Ishikawa (cell line): ENCODE measurements around the gene RFTN1.

Experiments used
- CEBPB ChIP-seq: IDR thresholded peaks from 2 replicates; pipeline ENCODE4 v1.6.1; 2012
- CREB1 ChIP-seq: IDR thresholded peaks from 2 replicates; pipeline ENCODE4 v1.6.1; 2012; ENCODE audit warnings: low read depth
- EGR1 ChIP-seq: IDR thresholded peaks from 2 replicates; pipeline ENCODE4 v1.6.1; 2012
- EP300 ChIP-seq: IDR thresholded peaks from 2 replicates; pipeline ENCODE4 v1.6.1; 2012; ENCODE audit warnings: borderline replicate concordance
- FOXM1 ChIP-seq: IDR thresholded peaks from 2 replicates; pipeline ENCODE4 v1.6.1; 2012; ENCODE audit warnings: low read depth, borderline replicate concordance
- NFIC ChIP-seq: IDR thresholded peaks from 2 replicates; pipeline ENCODE4 v1.6.1; 2012
- RAD21 ChIP-seq: IDR thresholded peaks from 2 replicates; pipeline ENCODE4 v1.6.1; 2012; ENCODE audit warnings: low read depth
- TAF1 ChIP-seq: IDR thresholded peaks from 2 replicates; pipeline ENCODE4 v1.6.1; 2012; ENCODE audit warnings: low read depth, mild to moderate bottlenecking
- TCF12 ChIP-seq: IDR thresholded peaks from 2 replicates; pipeline ENCODE4 v1.6.1; 2012; ENCODE audit warnings: low read depth
- TEAD4 ChIP-seq: IDR thresholded peaks from 2 replicates; pipeline ENCODE4 v1.6.1; 2012
- YY1 ChIP-seq: IDR thresholded peaks from 2 replicates; pipeline ENCODE4 v1.6.1; 2012; ENCODE audit warnings: low read depth
- ZBTB7A ChIP-seq: IDR thresholded peaks from 2 replicates; pipeline ENCODE4 v1.6.1; 2012; ENCODE audit warnings: low read depth
- TF ChIP-seq, protein P1 (sequence below): IDR thresholded peaks from 2 replicates; pipeline ENCODE4 v1.6.1; 2012
- TF ChIP-seq, protein P2 (sequence below): IDR thresholded peaks from 2 replicates; pipeline ENCODE4 v1.6.1; 2012; ENCODE audit warnings: low read depth, mild to moderate bottlenecking
- TF ChIP-seq, protein P3 (sequence below): IDR thresholded peaks from 2 replicates; pipeline ENCODE4 v1.6.1; 2012

The RFTN1 gene

DNA sequence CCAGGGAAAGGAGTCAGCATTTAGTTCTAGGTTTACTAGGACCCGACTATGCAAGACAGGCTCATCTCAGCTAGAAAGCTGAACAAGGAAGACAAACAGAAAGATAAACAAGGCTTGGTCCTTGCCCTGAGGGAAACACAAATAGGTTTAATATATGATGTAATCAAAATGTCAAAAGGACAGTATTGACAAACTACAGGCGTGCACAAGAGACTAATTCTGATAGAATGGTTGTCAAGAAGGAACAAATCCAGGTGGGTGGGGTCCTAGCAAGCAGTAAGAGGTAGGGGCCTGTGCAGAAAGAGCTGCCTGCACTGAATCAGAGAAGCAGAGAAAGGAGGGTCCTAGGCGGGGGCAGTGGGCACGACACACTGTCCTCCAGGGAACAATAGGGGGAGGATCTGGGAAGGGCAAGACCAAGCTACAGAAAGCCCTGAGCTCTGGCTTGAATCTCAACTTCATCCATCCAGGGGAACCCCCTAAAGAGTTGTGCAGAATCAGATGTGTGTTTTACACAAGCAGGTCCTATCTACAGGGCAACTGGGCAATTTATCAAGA lies 23.4 kb downstream of the RFTN1 start:
- TF ChIP-seq, protein P1, sequence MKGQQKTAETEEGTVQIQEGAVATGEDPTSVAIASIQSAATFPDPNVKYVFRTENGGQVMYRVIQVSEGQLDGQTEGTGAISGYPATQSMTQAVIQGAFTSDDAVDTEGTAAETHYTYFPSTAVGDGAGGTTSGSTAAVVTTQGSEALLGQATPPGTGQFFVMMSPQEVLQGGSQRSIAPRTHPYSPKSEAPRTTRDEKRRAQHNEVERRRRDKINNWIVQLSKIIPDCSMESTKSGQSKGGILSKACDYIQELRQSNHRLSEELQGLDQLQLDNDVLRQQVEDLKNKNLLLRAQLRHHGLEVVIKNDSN = no peak
- TF ChIP-seq NFIC (no peak), EGR1 (no peak), TAF1 (no peak), CREB1 (no peak)

DNA sequence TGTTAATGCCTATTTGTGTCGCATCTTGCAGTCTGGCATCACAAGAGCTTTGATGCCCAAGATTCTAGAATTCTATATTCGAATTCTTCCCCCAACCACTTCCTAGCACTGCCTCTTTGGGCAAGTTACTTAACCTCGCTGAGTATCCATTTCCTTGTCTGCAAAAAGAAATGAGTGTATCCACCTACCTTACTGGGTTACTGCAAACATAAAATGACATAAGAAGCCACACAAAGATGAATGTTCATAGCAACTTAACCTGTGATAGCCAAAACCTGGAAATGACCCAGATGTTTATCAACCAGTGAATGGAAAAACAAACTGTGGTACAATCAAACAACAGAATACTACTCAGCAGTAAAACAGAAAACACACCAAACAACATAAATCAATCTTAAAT lies 24.9 kb downstream of the RFTN1 start:
- TF ChIP-seq EP300 (no peak), YY1 (no peak), CREB1 (no peak), TAF1 (no peak), NFIC (no peak), ZBTB7A (no peak), TCF12 (no peak), CEBPB (no peak), TEAD4 (no peak), RAD21 (no peak)
- TF ChIP-seq, protein P1 = no peak
- TF ChIP-seq, protein P2, sequence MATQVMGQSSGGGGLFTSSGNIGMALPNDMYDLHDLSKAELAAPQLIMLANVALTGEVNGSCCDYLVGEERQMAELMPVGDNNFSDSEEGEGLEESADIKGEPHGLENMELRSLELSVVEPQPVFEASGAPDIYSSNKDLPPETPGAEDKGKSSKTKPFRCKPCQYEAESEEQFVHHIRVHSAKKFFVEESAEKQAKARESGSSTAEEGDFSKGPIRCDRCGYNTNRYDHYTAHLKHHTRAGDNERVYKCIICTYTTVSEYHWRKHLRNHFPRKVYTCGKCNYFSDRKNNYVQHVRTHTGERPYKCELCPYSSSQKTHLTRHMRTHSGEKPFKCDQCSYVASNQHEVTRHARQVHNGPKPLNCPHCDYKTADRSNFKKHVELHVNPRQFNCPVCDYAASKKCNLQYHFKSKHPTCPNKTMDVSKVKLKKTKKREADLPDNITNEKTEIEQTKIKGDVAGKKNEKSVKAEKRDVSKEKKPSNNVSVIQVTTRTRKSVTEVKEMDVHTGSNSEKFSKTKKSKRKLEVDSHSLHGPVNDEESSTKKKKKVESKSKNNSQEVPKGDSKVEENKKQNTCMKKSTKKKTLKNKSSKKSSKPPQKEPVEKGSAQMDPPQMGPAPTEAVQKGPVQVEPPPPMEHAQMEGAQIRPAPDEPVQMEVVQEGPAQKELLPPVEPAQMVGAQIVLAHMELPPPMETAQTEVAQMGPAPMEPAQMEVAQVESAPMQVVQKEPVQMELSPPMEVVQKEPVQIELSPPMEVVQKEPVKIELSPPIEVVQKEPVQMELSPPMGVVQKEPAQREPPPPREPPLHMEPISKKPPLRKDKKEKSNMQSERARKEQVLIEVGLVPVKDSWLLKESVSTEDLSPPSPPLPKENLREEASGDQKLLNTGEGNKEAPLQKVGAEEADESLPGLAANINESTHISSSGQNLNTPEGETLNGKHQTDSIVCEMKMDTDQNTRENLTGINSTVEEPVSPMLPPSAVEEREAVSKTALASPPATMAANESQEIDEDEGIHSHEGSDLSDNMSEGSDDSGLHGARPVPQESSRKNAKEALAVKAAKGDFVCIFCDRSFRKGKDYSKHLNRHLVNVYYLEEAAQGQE = no peak

DNA sequence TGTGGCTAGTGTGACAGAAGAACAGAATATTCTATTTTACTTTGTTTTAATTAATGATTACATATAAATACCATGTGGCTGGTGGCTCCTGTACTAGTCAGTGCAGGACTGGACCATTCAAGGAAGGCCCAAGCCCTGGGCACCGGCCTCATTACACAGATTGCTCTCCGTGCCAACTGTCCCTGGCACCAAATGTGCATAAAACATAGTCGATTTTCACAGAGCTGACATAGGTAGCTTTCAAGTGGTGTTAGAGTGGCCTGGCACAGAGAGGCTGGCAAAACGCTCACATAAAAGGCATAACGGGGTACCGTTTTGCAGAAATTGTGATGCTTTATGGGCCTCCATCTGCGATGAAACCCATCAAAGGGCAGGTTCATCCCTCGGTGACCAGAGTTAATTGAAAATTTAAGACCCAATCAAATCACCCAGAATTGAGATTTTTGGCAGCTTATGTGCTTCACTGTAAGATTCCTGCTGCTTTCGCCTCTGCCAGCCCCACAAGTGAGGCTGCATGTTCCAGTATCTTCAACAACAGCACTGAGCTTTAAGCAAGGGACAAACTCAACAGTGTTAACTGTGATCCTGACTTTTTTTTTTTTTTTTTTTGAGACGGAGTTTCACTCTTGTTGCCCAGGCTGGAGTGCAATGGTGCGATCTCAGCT lies 25.9 kb downstream of the RFTN1 start:
- TF ChIP-seq RAD21 (no peak), FOXM1 (no peak), TCF12 (no peak), TAF1 (no peak), CEBPB (no peak), NFIC (no peak), CREB1 (no peak), ZBTB7A (no peak), EP300 (no peak)
- TF ChIP-seq, protein P1 = no peak
- TF ChIP-seq, protein P3, sequence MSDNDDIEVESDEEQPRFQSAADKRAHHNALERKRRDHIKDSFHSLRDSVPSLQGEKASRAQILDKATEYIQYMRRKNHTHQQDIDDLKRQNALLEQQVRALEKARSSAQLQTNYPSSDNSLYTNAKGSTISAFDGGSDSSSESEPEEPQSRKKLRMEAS = no peak

DNA sequence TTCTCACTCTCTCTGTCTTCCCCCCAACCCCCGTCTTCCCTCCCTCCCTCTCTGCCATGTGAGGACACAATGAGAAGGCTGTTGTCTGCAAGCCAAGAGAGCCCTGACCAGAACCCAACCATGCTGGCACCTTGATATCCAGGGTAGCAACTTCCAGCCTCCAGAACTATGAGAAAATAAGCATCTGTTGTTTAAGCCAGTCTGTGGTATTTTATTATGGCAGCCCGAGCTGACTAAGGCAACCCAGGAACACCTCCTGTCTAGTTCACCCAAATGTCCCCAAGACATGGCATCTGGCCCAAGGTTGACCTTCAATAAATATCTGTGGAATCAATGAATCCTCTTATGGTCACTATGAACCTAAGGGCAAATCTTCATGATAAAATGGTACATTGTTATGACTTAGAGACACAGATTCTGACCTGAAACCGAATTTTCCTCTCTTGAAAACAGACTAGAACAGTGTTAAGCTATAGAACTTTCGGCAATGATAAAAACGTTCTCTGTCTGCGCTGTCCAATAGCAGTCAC lies 26.5 kb downstream of the RFTN1 start:
- TF ChIP-seq, protein P3 = no peak
- TF ChIP-seq TEAD4 (no peak), EP300 (no peak), RAD21 (no peak), CEBPB (no peak), CREB1 (no peak), TCF12 (no peak), ZBTB7A (no peak), YY1 (no peak), TAF1 (no peak), FOXM1 (no peak), NFIC (no peak), EGR1 (no peak)
- TF ChIP-seq, protein P2 = no peak
- TF ChIP-seq, protein P1 = no peak

DNA sequence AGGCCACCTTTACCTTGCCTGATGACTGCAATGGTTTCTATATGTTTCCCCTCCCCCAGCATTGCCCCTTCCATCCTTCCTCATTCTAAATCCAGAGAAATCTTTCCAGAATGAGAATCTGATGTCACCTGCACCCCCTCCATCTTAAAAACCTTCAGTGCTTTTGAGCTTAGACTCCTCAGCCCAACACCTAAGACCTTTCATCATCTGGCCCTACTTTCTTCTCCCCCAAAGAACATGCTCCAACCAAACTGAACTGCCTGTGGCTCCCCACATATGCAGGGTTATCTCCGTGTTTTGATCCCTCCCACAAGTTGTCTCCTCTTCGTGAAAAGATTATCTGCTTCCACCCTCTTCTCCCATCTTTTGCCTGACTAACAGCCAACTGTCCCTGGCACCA lies 27.3 kb downstream of the RFTN1 start:
- no peak for TF ChIP-seq RAD21
- no peak for TF ChIP-seq CEBPB
- TF ChIP-seq NFIC = no peak
- TF ChIP-seq EGR1 = no peak
- no peak for TF ChIP-seq ZBTB7A
- TF ChIP-seq TCF12 = no peak
- TF ChIP-seq, protein P3 = no peak
- TF ChIP-seq, protein P1 = no peak
- TF ChIP-seq YY1 = no peak
- TF ChIP-seq EP300 = no peak
- TF ChIP-seq, protein P2 = no peak
- no peak for TF ChIP-seq TEAD4
- TF ChIP-seq FOXM1 = no peak
- no peak for TF ChIP-seq TAF1
- TF ChIP-seq CREB1 = no peak
